HepG2 (cell line): ENCODE measurements around the gene COL18A1. TPM values are rescaled to one million over a fixed set of nuclear protein-coding genes. Genes with fewer than 3 reads are reported as not detected.

ENCODE experiments used
- CBFB ChIP-seq: sonication (generic); formaldehyde crosslinking; IDR thresholded peaks from 2 replicates; pipeline ENCODE4 v1.4.0; 2020; ENCODE audit warnings: missing genetic modification reagents
- CCAR2 ChIP-seq: fragments of 200-400 bp; formaldehyde crosslinking; optimal IDR thresholded peaks from 2 replicates; pipeline ENCODE3; 2018; ENCODE audit warnings: low read depth, mild to moderate bottlenecking, low read length, moderate library complexity
- HDAC2 ChIP-seq: sonication (generic); formaldehyde crosslinking; IDR thresholded peaks from 2 replicates; pipeline ENCODE4 v1.4.0; 2020; ENCODE audit warnings: missing genetic modification reagents
- KLF11 ChIP-seq: IDR thresholded peaks from 2 replicates; pipeline ENCODE4 v1.6.1; 2016; ENCODE audit warnings: missing compliant biosample characterization
- MATR3 ChIP-seq: sonication (generic); formaldehyde crosslinking; IDR thresholded peaks from 2 replicates; pipeline ENCODE4 v1.4.0; 2020; ENCODE audit warnings: missing genetic modification reagents
- NBN ChIP-seq: fragments of 450-650 bp; conservative IDR thresholded peaks from 2 replicates; pipeline ENCODE4 v1.6.1; 2017
- NR2C2 ChIP-seq: sonication (generic); formaldehyde crosslinking; IDR thresholded peaks from 2 replicates; pipeline ENCODE4 v1.4.0; 2020; ENCODE audit warnings: missing genetic modification reagents, mild to moderate bottlenecking, moderate library complexity, borderline replicate concordance
- SAFB2 ChIP-seq: sonication (generic); formaldehyde crosslinking; IDR thresholded peaks from 2 replicates; pipeline ENCODE4 v1.5.1; 2020; ENCODE audit warnings: missing genetic modification reagents, low read depth, mild to moderate bottlenecking, borderline replicate concordance
- SIN3A ChIP-seq: IDR thresholded peaks from 2 replicates; pipeline ENCODE4 v1.6.1; 2011; ENCODE audit warnings: low read depth, mild to moderate bottlenecking, control low read depth, low read length, borderline replicate concordance
- SUZ12 ChIP-seq: fragments of 150-350 bp; IDR thresholded peaks from 2 replicates; pipeline ENCODE4 v1.6.1; 2014; ENCODE audit warnings: low read depth, low read length
- ZBTB21 ChIP-seq: sonication (generic); formaldehyde crosslinking; IDR thresholded peaks from 2 replicates; pipeline ENCODE4 v1.4.0; 2020; ENCODE audit warnings: missing genetic modification reagents
- ZFP36L1 ChIP-seq: sonication (generic); formaldehyde crosslinking; IDR thresholded peaks from 2 replicates; pipeline ENCODE4 v1.8.0; 2022; ENCODE audit warnings: mild to moderate bottlenecking, missing genetic modification reagents, moderate library complexity
- ZNF180 ChIP-seq: sonication (generic); formaldehyde crosslinking; IDR thresholded peaks from 2 replicates; pipeline ENCODE4 v1.4.0; 2020; ENCODE audit warnings: low read depth, missing genetic modification reagents, borderline replicate concordance
- ZNF557 ChIP-seq: sonication (generic); formaldehyde crosslinking; IDR thresholded peaks from 2 replicates; pipeline ENCODE4 v1.4.0; 2020; ENCODE audit warnings: missing genetic modification reagents
- polyA plus RNA-seq, 8 experiments: library from polyadenylated mRNA; depleted of rRNA in 3 of 8; stranded (reverse) in 7 of 8; unstranded in 1 of 8; fragments of >200 nt; fragmentation: Illumina TruSeq in 4 of 8; extraction: Trizol in 4 of 8; gene quantifications; 2 replicates each; pipeline versions ENCODE4 v1.2.1 to v1.2.3, GENCODE V29; 2011 to 2016; ENCODE audit warnings: low read depth in 4 of 8, missing spikeins in 1 of 8, mixed read lengths in 1 of 8; ENCODE audit not compliant: insufficient read depth in 1 of 8
- total RNA-seq, 5 experiments: library from RNA; depleted of rRNA; stranded (reverse); fragments of >200 nt; fragmentation: Illumina TruSeq; extraction: Trizol; gene quantifications; 2 replicates each; pipeline ENCODE4 v1.2.3, GENCODE V29; 2016; ENCODE audit warnings: low read depth in 1 of 5
- TF ChIP-seq, protein P1 (sequence below), 2 experiments: fragments of 450-650 bp in 1 of 2; sonication (generic) in 1 of 2; formaldehyde crosslinking in 1 of 2; IDR thresholded peaks; 2 replicates each; pipeline versions ENCODE4 v1.6.1 to v1.8.0; 2016 to 2022; ENCODE audit warnings: antibody characterized with exemption in 1 of 2, mild to moderate bottlenecking in 1 of 2, missing genetic modification reagents in 1 of 2
- TF ChIP-seq, protein P2 (sequence below): IDR thresholded peaks from 2 replicates; pipeline ENCODE4 v1.6.1; 2016; ENCODE audit warnings: mild to moderate bottlenecking, missing biosample characterization, missing genetic modification reagents
- TF ChIP-seq, protein P3 (sequence below): IDR thresholded peaks from 2 replicates; pipeline ENCODE4 v1.4.0; 2020; ENCODE audit warnings: mild to moderate bottlenecking, missing genetic modification reagents

Gene COL18A1
- total and polyA plus RNA-seq, 2 of the 13 experiments (the other 11 are each of a cell fraction or from before 2014, with no cell fraction given): 79.0 to 102 TPM

DNA sequence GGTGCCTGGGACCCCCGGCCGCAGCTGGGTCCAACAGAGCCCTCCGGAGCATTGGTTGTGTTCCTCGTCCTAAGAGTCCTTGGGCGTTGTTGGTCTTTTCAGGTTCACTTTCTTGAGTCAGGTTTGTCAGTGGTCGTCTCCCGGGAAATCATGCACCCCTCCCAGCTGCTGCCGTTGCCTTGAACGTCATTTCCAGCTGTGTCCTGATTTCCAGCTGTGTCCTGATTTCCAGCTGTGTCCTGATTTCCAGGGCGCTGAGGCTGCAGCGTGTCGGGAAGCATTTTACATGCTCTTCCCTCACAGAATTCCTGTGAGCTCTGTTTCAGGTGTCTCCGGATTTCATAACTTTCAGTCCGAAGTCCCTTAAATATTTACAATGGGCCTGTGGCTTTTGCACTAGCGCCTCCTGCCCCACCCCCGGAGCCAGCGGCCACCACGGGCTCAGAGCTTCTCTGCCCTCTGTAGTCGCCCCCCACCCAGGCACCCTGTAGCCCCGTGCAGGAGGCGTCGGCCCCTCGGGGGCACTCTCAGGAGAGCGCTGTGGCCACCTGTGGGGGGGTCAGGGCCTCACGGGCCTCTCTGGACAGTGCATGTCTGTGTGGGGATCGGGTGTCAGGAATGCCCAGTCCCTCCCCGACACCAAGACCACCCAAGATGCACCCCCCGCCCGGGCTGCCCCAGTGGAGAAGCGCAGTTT, 66.7 kb downstream of the COL18A1 start (continued):
- TF ChIP-seq, protein P1, sequence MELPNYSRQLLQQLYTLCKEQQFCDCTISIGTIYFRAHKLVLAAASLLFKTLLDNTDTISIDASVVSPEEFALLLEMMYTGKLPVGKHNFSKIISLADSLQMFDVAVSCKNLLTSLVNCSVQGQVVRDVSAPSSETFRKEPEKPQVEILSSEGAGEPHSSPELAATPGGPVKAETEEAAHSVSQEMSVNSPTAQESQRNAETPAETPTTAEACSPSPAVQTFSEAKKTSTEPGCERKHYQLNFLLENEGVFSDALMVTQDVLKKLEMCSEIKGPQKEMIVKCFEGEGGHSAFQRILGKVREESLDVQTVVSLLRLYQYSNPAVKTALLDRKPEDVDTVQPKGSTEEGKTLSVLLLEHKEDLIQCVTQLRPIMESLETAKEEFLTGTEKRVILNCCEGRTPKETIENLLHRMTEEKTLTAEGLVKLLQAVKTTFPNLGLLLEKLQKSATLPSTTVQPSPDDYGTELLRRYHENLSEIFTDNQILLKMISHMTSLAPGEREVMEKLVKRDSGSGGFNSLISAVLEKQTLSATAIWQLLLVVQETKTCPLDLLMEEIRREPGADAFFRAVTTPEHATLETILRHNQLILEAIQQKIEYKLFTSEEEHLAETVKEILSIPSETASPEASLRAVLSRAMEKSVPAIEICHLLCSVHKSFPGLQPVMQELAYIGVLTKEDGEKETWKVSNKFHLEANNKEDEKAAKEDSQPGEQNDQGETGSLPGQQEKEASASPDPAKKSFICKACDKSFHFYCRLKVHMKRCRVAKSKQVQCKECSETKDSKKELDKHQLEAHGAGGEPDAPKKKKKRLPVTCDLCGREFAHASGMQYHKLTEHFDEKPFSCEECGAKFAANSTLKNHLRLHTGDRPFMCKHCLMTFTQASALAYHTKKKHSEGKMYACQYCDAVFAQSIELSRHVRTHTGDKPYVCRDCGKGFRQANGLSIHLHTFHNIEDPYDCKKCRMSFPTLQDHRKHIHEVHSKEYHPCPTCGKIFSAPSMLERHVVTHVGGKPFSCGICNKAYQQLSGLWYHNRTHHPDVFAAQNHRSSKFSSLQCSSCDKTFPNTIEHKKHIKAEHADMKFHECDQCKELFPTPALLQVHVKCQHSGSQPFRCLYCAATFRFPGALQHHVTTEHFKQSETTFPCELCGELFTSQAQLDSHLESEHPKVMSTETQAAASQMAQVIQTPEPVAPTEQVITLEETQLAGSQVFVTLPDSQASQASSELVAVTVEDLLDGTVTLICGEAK (IDR thresholded peaks at IDR 0.05): no peak
- TF ChIP-seq, protein P1 (CRISPR knock-in tag; IDR thresholded peaks at IDR 0.05): no peak
- TF ChIP-seq ZBTB21 (CRISPR knock-in tag): peak; percentile 52
- TF ChIP-seq NBN: no peak
- no peak for TF ChIP-seq ZNF180 (CRISPR knock-in tag)
- TF ChIP-seq, protein P2, sequence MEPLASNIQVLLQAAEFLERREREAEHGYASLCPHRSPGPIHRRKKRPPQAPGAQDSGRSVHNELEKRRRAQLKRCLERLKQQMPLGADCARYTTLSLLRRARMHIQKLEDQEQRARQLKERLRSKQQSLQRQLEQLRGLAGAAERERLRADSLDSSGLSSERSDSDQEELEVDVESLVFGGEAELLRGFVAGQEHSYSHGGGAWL: peak; percentile 70; the same call in 1 of the 2 replicates
- TF ChIP-seq SUZ12: no peak
- peak; percentile 90 for TF ChIP-seq HDAC2 (CRISPR knock-in tag)
- TF ChIP-seq SAFB2: no peak; the same call in 1 of the 2 replicates
- peak; percentile 87 for TF ChIP-seq CBFB
- no peak for TF ChIP-seq MATR3
- TF ChIP-seq ZNF557: no peak; the same call in 1 of the 2 replicates
- TF ChIP-seq SIN3A: peak; percentile 51; the same call in 1 of the 2 replicates
- TF ChIP-seq CCAR2: no peak
- TF ChIP-seq KLF11 (CRISPR knock-in tag): peak; percentile 59; the same call in 1 of the 2 replicates
- 0 out of 2 replicates have a peak, but pooled peaks have one; percentile 57 for TF ChIP-seq NR2C2
- peak; percentile 79 for TF ChIP-seq ZFP36L1 (CRISPR knock-in tag)
- TF ChIP-seq, protein P3, sequence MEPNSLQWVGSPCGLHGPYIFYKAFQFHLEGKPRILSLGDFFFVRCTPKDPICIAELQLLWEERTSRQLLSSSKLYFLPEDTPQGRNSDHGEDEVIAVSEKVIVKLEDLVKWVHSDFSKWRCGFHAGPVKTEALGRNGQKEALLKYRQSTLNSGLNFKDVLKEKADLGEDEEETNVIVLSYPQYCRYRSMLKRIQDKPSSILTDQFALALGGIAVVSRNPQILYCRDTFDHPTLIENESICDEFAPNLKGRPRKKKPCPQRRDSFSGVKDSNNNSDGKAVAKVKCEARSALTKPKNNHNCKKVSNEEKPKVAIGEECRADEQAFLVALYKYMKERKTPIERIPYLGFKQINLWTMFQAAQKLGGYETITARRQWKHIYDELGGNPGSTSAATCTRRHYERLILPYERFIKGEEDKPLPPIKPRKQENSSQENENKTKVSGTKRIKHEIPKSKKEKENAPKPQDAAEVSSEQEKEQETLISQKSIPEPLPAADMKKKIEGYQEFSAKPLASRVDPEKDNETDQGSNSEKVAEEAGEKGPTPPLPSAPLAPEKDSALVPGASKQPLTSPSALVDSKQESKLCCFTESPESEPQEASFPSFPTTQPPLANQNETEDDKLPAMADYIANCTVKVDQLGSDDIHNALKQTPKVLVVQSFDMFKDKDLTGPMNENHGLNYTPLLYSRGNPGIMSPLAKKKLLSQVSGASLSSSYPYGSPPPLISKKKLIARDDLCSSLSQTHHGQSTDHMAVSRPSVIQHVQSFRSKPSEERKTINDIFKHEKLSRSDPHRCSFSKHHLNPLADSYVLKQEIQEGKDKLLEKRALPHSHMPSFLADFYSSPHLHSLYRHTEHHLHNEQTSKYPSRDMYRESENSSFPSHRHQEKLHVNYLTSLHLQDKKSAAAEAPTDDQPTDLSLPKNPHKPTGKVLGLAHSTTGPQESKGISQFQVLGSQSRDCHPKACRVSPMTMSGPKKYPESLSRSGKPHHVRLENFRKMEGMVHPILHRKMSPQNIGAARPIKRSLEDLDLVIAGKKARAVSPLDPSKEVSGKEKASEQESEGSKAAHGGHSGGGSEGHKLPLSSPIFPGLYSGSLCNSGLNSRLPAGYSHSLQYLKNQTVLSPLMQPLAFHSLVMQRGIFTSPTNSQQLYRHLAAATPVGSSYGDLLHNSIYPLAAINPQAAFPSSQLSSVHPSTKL: peak; percentile 83
